ENCODE data around the gene TRIP12.
"Not testable (repeated sequence)": the region's sequence is repeated elsewhere in the genome, so short reads cannot be mapped to it uniquely, and the experiment has no call there.

The TRIP12 gene

GRCh38 chr2:229752970-229753729 lies 168.7 kb downstream of the TRIP12 start:
- DNase-seq = no peak

- DNase-seq = no peak
These were observed 172.0 kb downstream of the TRIP12 start for GRCh38 chr2:229749779-229750178.

- no peak for DNase-seq
These were observed 172.9 kb downstream of the TRIP12 start for GRCh38 chr2:229748950-229749349.

- not testable (repeated sequence) for DNase-seq
These were observed 179.1 kb downstream of the TRIP12 start for GRCh38 chr2:229742691-229743090.

GRCh38 chr2:229740279-229740678 lies 181.5 kb downstream of the TRIP12 start:
- DNase-seq = no peak

- no peak for DNase-seq
These were observed 183.7 kb downstream of the TRIP12 start for GRCh38 chr2:229738024-229738625.

GRCh38 chr2:229734410-229734809 lies 187.4 kb downstream of the TRIP12 start:
- DNase-seq = no peak

- no peak for DNase-seq
These were observed 188.1 kb downstream of the TRIP12 start for GRCh38 chr2:229733611-229734245.

- no peak for DNase-seq
These were observed 188.9 kb downstream of the TRIP12 start for GRCh38 chr2:229732897-229733296.

GRCh38 chr2:229731916-229732315 lies 189.9 kb downstream of the TRIP12 start:
- no peak for DNase-seq

- DNase-seq = no peak
These were observed 190.4 kb downstream of the TRIP12 start for GRCh38 chr2:229731363-229731762.

- DNase-seq = no peak
These were observed 193.4 kb downstream of the TRIP12 start for GRCh38 chr2:229728370-229728769.

GRCh38 chr2:229726643-229727042 lies 195.2 kb downstream of the TRIP12 start:
- no peak for DNase-seq

- DNase-seq = no peak
These were observed 195.9 kb downstream of the TRIP12 start for GRCh38 chr2:229725716-229726574.

GRCh38 chr2:229723192-229723591 lies 198.6 kb downstream of the TRIP12 start:
- not testable (repeated sequence) for DNase-seq

- no peak for DNase-seq
These were observed 201.7 kb downstream of the TRIP12 start for GRCh38 chr2:229719926-229720647.

- DNase-seq = no peak
These were observed 203.8 kb downstream of the TRIP12 start for GRCh38 chr2:229718057-229718456.

GRCh38 chr2:229715895-229716507 lies 205.8 kb downstream of the TRIP12 start:
- peak in 1 of 2 experiments; percentile 26 for DNase-seq

- no peak for DNase-seq
These were observed 206.9 kb downstream of the TRIP12 start for GRCh38 chr2:229714736-229715541.

GRCh38 chr2:229714080-229714735 lies 207.6 kb downstream of the TRIP12 start, which contains the start of gene DNER:
Gene DNER, minus strand, starts transcription at chr2:229714555. Its CDS starts 132 bp downstream, at chr2:229714423.
- peak in 1 of 2 experiments; percentile 27 for DNase-seq
